Measurements from ENCODE around the gene CFAP221. TPM values are rescaled to one million over a fixed set of nuclear protein-coding genes. Genes with fewer than 3 reads are reported as not detected.

Gene CFAP221
- total RNA-seq, 5 donors from 2014 or later (not counting 1 experiment from before 2014, with no cell fraction given) = not detected

DNA sequence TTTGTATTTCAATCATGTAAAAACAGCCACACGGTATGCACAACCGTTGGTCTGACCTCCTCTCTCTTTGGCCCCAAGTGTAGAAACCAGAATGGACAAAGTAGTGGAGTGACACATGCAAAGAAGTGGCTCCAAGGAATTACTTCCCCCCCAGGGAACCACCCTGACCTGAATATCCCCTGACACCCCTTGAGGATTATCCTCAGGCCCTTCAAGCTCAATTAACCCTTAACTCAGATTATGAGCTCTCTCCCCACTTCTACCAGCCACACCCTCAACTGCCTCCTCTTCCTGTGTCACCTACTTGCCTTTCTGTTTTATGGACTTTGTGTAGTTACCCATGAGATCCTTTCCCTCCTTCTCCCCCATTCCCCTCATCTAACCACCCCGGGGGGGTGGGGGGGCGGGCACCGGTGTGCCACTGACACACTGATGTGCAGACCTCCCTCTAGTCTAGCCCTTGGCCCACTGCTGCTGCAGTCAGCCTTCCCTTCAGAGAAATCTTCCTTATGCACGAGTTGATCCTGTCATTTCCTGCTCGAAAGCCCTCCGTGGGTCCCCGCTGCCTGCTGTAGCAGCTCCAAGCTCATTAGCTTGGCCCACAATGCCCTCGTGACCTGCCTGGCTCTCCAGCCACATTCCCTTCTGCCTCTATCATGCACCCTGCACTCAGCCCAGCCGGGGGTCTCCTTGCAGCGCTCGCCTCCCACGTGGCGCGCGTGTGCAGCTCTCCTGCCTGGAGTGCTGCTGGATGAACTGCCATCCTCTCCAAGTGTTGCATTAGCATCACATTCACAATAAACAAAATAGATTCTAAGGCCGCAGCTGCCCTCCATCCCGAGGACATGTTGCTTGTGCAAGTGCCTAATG, 94.7 kb downstream of the CFAP221 start:
- CTCF ChIA-PET = interaction anchor here (0.5 to 1.4 kb wide), 6 partner anchors 8 to 283 kb away, joined by 3 to 5 read pairs (median 4); no protein-coding TSS in a partner anchor
- H3K27me3 ChIP-seq (replicated peaks in 1 of 2; ENCODE audit: control insufficient read depth in 2 of 2, extremely low read depth in 1 of 2, insufficient read depth in 2 of 2, low read length in 1 of 2) = peaks cover 0 to 7% of the 10 kb centered on the region in 2 experiments
- H3K36me3 ChIP-seq (ENCODE audit: control insufficient read depth in 2 of 2, extremely low read depth in 1 of 2, insufficient read depth in 1 of 2, low read length in 1 of 2) = no peaks in the 10 kb centered on the region
- Mint-ChIP-seq H3K4me3 (no peak overlapping the region), H3K4me1 (peaks cover 0 to 4% (median 4%) of the 10 kb centered on the region in 3 donors), H3K36me3 (no peaks in the 10 kb centered on the region), H3K9me3 (no peaks in the 10 kb centered on the region), H3K27me3 (peaks cover 11% of the 10 kb centered on the region in 2 donors), H3K27ac (no peak overlapping the region)
- DNase-seq (no peak), ATAC-seq (replicated peaks in 1 of 4) (no peak)
- 70% methylated on average over 14 of the region's 19 CpGs for WGBS (ENCODE audit: insufficient coverage)
- H3K4me3 ChIP-seq (ENCODE audit: control insufficient read depth in 1 of 2, extremely low read depth in 1 of 2, low read length in 1 of 2) = no peak overlapping the region
- H3K27ac ChIP-seq (ENCODE audit: low read length) = no peak overlapping the region
- POLR2A ChIA-PET = no interaction called here
- no peaks in the 10 kb centered on the region for H3K9me3 ChIP-seq
- H3K4me1 ChIP-seq (ENCODE audit: control insufficient read depth in 1 of 2, extremely low read depth in 1 of 2, insufficient read depth in 2 of 2, low read length in 2 of 2) = peaks cover 0 to 2% of the 10 kb centered on the region in 2 experiments

DNA sequence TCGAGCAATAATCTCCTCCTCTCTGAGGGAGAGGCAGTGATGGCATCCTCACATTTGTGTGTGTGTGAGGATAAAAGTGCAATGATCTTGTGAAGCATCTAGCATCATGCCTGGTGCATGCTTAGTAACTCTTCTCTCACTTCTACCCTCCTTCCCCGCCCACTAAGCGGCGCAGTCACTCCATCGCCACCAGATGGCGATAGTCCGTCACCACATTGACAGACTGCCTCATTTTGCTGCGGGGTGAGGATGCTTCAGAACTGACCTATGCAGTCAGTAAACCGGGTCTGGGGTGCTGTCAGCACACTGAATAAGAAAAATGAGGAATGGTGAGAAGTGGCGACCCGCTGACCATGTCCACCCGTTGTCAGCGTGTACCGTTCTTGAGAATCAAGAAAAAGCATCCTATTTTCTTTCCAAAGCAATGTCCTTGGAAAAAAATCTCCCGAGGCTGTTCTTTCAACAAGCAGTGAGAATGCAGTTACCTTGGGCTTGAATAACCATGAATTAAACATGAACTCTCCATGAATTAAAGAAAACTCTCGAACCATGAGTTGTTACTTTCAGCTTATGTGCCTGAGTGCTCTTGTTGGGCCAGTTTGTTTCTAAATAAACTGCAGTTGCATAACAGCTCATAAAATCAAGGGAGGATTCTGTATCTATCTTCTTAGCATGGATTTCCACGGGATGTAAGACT, 97.5 kb downstream of the CFAP221 start:
- Histone ChIP-seq H3K9me3 (no peaks in the 10 kb centered on the region), H3K36me3 (ENCODE audit: control insufficient read depth in 2 of 2, extremely low read depth in 1 of 2, insufficient read depth in 1 of 2, low read length in 1 of 2) (no peaks in the 10 kb centered on the region), H3K27ac (ENCODE audit: low read length) (no peak overlapping the region), H3K27me3 (replicated peaks in 1 of 2; ENCODE audit: control insufficient read depth in 2 of 2, extremely low read depth in 1 of 2, insufficient read depth in 2 of 2, low read length in 1 of 2) (peaks cover 0 to 3% of the 10 kb centered on the region in 2 experiments), H3K4me1 (ENCODE audit: control insufficient read depth in 1 of 2, extremely low read depth in 1 of 2, insufficient read depth in 2 of 2, low read length in 2 of 2) (peaks cover 0 to 2% of the 10 kb centered on the region in 2 experiments), H3K4me3 (ENCODE audit: control insufficient read depth in 1 of 2, extremely low read depth in 1 of 2, low read length in 1 of 2) (no peak overlapping the region)
- DNase-seq (peak; percentile 27 to 83 (median 63)), ATAC-seq (replicated peaks in 1 of 4) (peak; percentile 78 to 94 (median 88))
- ChIA-PET POLR2A (no interaction called here), CTCF (interaction anchor here (0.6 to 3.1 kb wide), 21 partner anchors 8 to 1551 kb away, joined by 3 to 19 read pairs (median 4); no protein-coding TSS in a partner anchor)
- no peaks in the 10 kb centered on the region for H3K9me3 Mint-ChIP-seq
- peaks cover 11 to 14% of the 10 kb centered on the region in 2 donors for H3K27me3 Mint-ChIP-seq
- H3K36me3 Mint-ChIP-seq = no peaks in the 10 kb centered on the region
- no peak overlapping the region for H3K27ac Mint-ChIP-seq
- WGBS (ENCODE audit: insufficient coverage) = 23% methylated on average over 5 of the region's 17 CpGs
- peaks cover 0 to 4% (median 4%) of the 10 kb centered on the region in 3 donors for H3K4me1 Mint-ChIP-seq
- H3K4me3 Mint-ChIP-seq = no peak overlapping the region

DNA sequence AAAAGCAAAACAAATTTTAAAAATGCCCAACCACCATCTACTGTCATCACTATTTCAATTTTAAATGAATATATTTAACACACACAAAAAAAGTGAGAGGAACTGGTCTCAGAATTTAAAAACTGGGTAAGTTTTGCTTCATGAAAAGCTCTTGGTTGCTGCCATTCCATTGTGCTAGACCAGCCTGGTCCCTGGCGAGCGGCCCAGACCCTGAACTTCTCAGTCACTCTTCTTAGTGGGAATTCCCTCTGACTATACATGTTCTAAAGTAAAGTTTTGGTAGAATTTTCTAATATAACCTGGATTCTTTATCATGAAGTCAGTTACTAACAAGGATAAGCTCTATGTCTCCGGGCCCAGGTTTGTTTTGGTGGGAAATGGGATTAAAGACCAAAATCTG, 99.9 kb downstream of the CFAP221 start:
- no peak for DNase-seq
- peaks cover 0 to 4% (median 4%) of the 10 kb centered on the region in 3 donors for H3K4me1 Mint-ChIP-seq
- CTCF ChIA-PET = no interaction called here
- Histone ChIP-seq H3K4me3 (ENCODE audit: control insufficient read depth in 1 of 2, extremely low read depth in 1 of 2, low read length in 1 of 2) (no peak overlapping the region), H3K27me3 (replicated peaks in 1 of 2; ENCODE audit: control insufficient read depth in 2 of 2, extremely low read depth in 1 of 2, insufficient read depth in 2 of 2, low read length in 1 of 2) (peaks cover 0 to 4% of the 10 kb centered on the region in 2 experiments), H3K4me1 (ENCODE audit: control insufficient read depth in 1 of 2, extremely low read depth in 1 of 2, insufficient read depth in 2 of 2, low read length in 2 of 2) (peaks cover 0 to 2% of the 10 kb centered on the region in 2 experiments), H3K27ac (ENCODE audit: low read length) (no peak overlapping the region), H3K9me3 (no peaks in the 10 kb centered on the region), H3K36me3 (ENCODE audit: control insufficient read depth in 2 of 2, extremely low read depth in 1 of 2, insufficient read depth in 1 of 2, low read length in 1 of 2) (no peaks in the 10 kb centered on the region)
- POLR2A ChIA-PET = no interaction called here
- peaks cover 0 to 4% (median 3%) of the 10 kb centered on the region in 3 donors for H3K9me3 Mint-ChIP-seq
- H3K27me3 Mint-ChIP-seq = peaks cover 10 to 21% of the 10 kb centered on the region in 2 donors
- no peaks in the 10 kb centered on the region for H3K36me3 Mint-ChIP-seq
- no peak for ATAC-seq (replicated peaks in 1 of 4)
- no peak overlapping the region for H3K4me3 Mint-ChIP-seq
- no peak overlapping the region for H3K27ac Mint-ChIP-seq
- WGBS (ENCODE audit: insufficient coverage) = no CpG with 5 or more reads among the region's 3 CpGs

GRCh38 chr2:119645173-119645855, 101.1 kb downstream of the CFAP221 start:
- no peak overlapping the region for H3K4me3 ChIP-seq (ENCODE audit: control insufficient read depth in 1 of 2, extremely low read depth in 1 of 2, low read length in 1 of 2)
- H3K4me3 Mint-ChIP-seq = no peak overlapping the region
- peaks cover 0 to 4% (median 4%) of the 10 kb centered on the region in 3 donors for H3K4me1 Mint-ChIP-seq
- H3K36me3 ChIP-seq (ENCODE audit: control insufficient read depth in 2 of 2, extremely low read depth in 1 of 2, insufficient read depth in 1 of 2, low read length in 1 of 2) = no peaks in the 10 kb centered on the region
- H3K27me3 ChIP-seq (replicated peaks in 1 of 2; ENCODE audit: control insufficient read depth in 2 of 2, extremely low read depth in 1 of 2, insufficient read depth in 2 of 2, low read length in 1 of 2) = peaks cover 0 to 7% of the 10 kb centered on the region in 2 experiments
- H3K9me3 ChIP-seq = no peaks in the 10 kb centered on the region
- H3K27me3 Mint-ChIP-seq = peaks cover 4 to 22% of the 10 kb centered on the region in 2 donors
- H3K9me3 Mint-ChIP-seq = peaks cover 0 to 9% (median 8%) of the 10 kb centered on the region in 3 donors
- no peak overlapping the region for H3K27ac Mint-ChIP-seq
- CTCF ChIA-PET = interaction anchor here (0.6 to 1.7 kb wide), 3 partner anchors 12 to 867 kb away, joined by 3 to 6 read pairs (median 5); no protein-coding TSS in a partner anchor
- H3K36me3 Mint-ChIP-seq = no peaks in the 10 kb centered on the region
- DNase-seq (no peak), ATAC-seq (replicated peaks in 1 of 4) (no peak)
- H3K4me1 ChIP-seq (ENCODE audit: control insufficient read depth in 1 of 2, extremely low read depth in 1 of 2, insufficient read depth in 2 of 2, low read length in 2 of 2) = peaks cover 0 to 2% of the 10 kb centered on the region in 2 experiments
- no peak overlapping the region for H3K27ac ChIP-seq (ENCODE audit: low read length)
- POLR2A ChIA-PET = interaction anchor here in 1 of 2 donors (0.5 kb wide), 1 partner anchor 1041 kb away, joined by 4 read pairs; no protein-coding TSS in a partner anchor
- no CpG with 5 or more reads among the region's 3 CpGs for WGBS (ENCODE audit: insufficient coverage)

GRCh38 chr2:119646149-119646548, 101.9 kb downstream of the CFAP221 start:
- Mint-ChIP-seq H3K36me3 (no peaks in the 10 kb centered on the region), H3K9me3 (peaks cover 0 to 9% (median 8%) of the 10 kb centered on the region in 3 donors), H3K4me1 (peaks cover 0 to 4% (median 4%) of the 10 kb centered on the region in 3 donors), H3K27me3 (peaks cover 8 to 20% of the 10 kb centered on the region in 2 donors), H3K4me3 (no peak overlapping the region), H3K27ac (no peak overlapping the region)
- 83% methylated on average over 1 of the region's 3 CpGs for WGBS (ENCODE audit: insufficient coverage)
- Histone ChIP-seq H3K36me3 (ENCODE audit: control insufficient read depth in 2 of 2, extremely low read depth in 1 of 2, insufficient read depth in 1 of 2, low read length in 1 of 2) (no peaks in the 10 kb centered on the region), H3K9me3 (no peaks in the 10 kb centered on the region), H3K4me1 (ENCODE audit: control insufficient read depth in 1 of 2, extremely low read depth in 1 of 2, insufficient read depth in 2 of 2, low read length in 2 of 2) (peaks cover 0 to 2% of the 10 kb centered on the region in 2 experiments), H3K4me3 (ENCODE audit: control insufficient read depth in 1 of 2, extremely low read depth in 1 of 2, low read length in 1 of 2) (no peak overlapping the region), H3K27me3 (replicated peaks in 1 of 2; ENCODE audit: control insufficient read depth in 2 of 2, extremely low read depth in 1 of 2, insufficient read depth in 2 of 2, low read length in 1 of 2) (peaks cover 0 to 7% of the 10 kb centered on the region in 2 experiments), H3K27ac (ENCODE audit: low read length) (no peak overlapping the region)
- POLR2A ChIA-PET = no interaction called here
- DNase-seq (no peak), ATAC-seq (replicated peaks in 1 of 4) (no peak)
- CTCF ChIA-PET = interaction anchor here (1.4 to 1.7 kb wide), 2 partner anchors 8 to 12 kb away, joined by 3 to 6 read pairs; no protein-coding TSS in a partner anchor
